OCI-LY3 (cell line): ENCODE measurements around the gene ASMTL.

Experiments used
- H2AFZ ChIP-seq: fragments of 200-600, 300-600 bp; shearing (Covaris generic); 2 replicates; pipeline ENCODE4 v1.6.0; 2014; ENCODE audit warnings: antibody characterized with exemption, low read depth, low read length
- H3K27ac ChIP-seq: fragments of 200-600, 300-600 bp; sonication (generic); 2 replicates; pipeline ENCODE4 v1.5.1; 2014; ENCODE audit warnings: mild to moderate bottlenecking, low read length, moderate library complexity, mixed read lengths
- H3K27me3 ChIP-seq: fragments of 200-600, 300-600 bp; sonication (generic); 2 replicates; pipeline ENCODE4 v1.6.1; 2014; ENCODE audit warnings: low read depth, low read length, mixed read lengths
- H3K36me3 ChIP-seq: fragments of 200-600, 300-600 bp; sonication (generic); replicated peaks from 2 replicates; pipeline ENCODE3; 2014; ENCODE audit warnings: low read depth, low read length, mixed read lengths
- H3K4me1 ChIP-seq: fragments of 300-600, 200-600 bp; sonication (generic); 2 replicates; pipeline ENCODE4 v1.6.1; 2014; ENCODE audit warnings: low read length, mixed read lengths
- H3K4me2 ChIP-seq: fragments of 200-600, 300-600 bp; sonication (generic); 2 replicates; pipeline ENCODE4 v1.6.1; 2014; ENCODE audit warnings: low read length, mixed read lengths
- H3K4me3 ChIP-seq: fragments of 300-600, 200-600 bp; sonication (generic); 2 replicates; pipeline ENCODE4 v1.5.1; 2014; ENCODE audit warnings: antibody characterized with exemption, mild to moderate bottlenecking, low read length, moderate library complexity
- H3K79me2 ChIP-seq: fragments of 300-600, 200-600 bp; shearing (Covaris generic); 2 replicates; pipeline ENCODE4 v1.6.1; 2014; ENCODE audit warnings: mild to moderate bottlenecking, low read length, mixed read lengths
- H3K9ac ChIP-seq: fragments of 300-600, 200-600 bp; shearing (Covaris generic); 2 replicates; pipeline ENCODE4 v1.6.0; 2014; ENCODE audit warnings: mild to moderate bottlenecking, low read length, moderate library complexity
- H3K9me3 ChIP-seq: fragments of 200-600, 300-600 bp; shearing (Covaris generic); 2 replicates; pipeline ENCODE4 v1.6.1; 2014; ENCODE audit warnings: low read length, mixed read lengths; ENCODE audit not compliant: insufficient read depth
- H4K20me1 ChIP-seq: fragments of 200-600, 300-600 bp; sonication (generic); 2 replicates; pipeline ENCODE4 v1.6.1; 2016; ENCODE audit warnings: low read length, mixed read lengths; ENCODE audit not compliant: insufficient read depth
- EZH2phosphoT487 ChIP-seq: fragments of 200-600 bp; shearing (Covaris generic); IDR thresholded peaks from 2 replicates; pipeline ENCODE4 v1.6.1; 2018; ENCODE audit warnings: antibody characterized with exemption, mixed run types, low read depth
- TF ChIP-seq, protein P1 (sequence below): fragments of 200-600, 300-600 bp; sonication (generic); IDR thresholded peaks from 2 replicates; pipeline ENCODE4 v1.5.1; 2014; ENCODE audit warnings: antibody characterized with exemption, low read length, low read depth

Gene ASMTL

DNA sequence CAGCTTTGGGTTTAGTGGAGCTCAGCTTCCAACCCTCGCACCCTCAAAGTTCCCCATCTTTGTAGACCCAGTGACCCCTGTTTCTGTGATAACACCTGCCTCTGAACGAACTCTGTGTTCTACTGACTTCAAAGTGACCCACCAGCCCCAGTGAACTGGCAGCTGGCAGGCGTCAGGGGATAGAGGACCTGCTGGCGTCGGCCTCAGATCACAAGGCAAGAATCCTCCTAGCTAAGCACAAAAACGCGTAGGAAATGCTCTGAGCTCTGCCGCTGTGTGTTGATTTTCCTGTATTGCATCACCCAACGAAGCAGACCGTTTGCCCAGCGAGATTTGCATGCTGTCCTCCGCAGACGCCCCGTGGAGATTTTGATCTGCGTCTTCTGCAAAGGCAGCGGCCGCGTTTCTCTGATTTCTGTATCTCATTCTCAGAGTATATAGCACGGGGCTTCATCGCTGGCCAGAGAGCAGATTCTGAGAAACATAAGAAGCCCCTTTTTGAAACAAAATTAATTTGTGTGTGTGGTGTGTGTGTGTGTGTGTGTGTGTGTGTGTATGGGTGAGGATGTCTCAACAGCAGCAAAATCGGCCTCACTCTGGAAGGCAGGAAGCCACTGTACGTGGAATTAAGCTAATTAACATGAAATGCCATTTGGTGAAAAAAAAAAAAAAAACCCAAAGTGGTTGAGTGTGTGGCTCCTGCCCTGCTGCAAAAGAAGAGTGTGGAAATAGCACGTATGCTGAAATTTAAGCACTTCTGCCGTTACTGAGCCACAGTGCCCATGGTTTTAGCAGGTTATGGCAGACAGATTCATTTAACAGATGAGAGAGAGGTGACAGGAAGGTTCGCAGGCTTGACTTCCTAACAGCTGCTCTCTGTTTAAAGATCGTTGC is 29.2 kb upstream of the ASMTL start:
- H3K4me2 ChIP-seq, result peak overlapping the region; percentile 63
- peak overlapping the region; percentile 33 for H3K4me3 ChIP-seq
- H4K20me1 ChIP-seq, result peaks cover 17% of the 10 kb centered on the region; the same call in 1 of the 2 replicates
- H3K79me2 ChIP-seq, result peaks cover 28% of the 10 kb centered on the region
- H2AFZ ChIP-seq, result no peak overlapping the region
- H3K27ac ChIP-seq, result peak overlapping the region; percentile 97
- peaks cover 12% of the 10 kb centered on the region for H3K9me3 ChIP-seq
- no peak for TF ChIP-seq EZH2phosphoT487
- TF ChIP-seq, protein P1, sequence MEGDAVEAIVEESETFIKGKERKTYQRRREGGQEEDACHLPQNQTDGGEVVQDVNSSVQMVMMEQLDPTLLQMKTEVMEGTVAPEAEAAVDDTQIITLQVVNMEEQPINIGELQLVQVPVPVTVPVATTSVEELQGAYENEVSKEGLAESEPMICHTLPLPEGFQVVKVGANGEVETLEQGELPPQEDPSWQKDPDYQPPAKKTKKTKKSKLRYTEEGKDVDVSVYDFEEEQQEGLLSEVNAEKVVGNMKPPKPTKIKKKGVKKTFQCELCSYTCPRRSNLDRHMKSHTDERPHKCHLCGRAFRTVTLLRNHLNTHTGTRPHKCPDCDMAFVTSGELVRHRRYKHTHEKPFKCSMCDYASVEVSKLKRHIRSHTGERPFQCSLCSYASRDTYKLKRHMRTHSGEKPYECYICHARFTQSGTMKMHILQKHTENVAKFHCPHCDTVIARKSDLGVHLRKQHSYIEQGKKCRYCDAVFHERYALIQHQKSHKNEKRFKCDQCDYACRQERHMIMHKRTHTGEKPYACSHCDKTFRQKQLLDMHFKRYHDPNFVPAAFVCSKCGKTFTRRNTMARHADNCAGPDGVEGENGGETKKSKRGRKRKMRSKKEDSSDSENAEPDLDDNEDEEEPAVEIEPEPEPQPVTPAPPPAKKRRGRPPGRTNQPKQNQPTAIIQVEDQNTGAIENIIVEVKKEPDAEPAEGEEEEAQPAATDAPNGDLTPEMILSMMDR, result no peak
- peak overlapping the region; percentile 78 for H3K9ac ChIP-seq
- H3K36me3 ChIP-seq, result peaks cover 47% of the 10 kb centered on the region
- H3K27me3 ChIP-seq, result peaks cover 5% of the 10 kb centered on the region; the same call in 1 of the 2 replicates
- peaks cover 77% of the 10 kb centered on the region for H3K4me1 ChIP-seq

DNA sequence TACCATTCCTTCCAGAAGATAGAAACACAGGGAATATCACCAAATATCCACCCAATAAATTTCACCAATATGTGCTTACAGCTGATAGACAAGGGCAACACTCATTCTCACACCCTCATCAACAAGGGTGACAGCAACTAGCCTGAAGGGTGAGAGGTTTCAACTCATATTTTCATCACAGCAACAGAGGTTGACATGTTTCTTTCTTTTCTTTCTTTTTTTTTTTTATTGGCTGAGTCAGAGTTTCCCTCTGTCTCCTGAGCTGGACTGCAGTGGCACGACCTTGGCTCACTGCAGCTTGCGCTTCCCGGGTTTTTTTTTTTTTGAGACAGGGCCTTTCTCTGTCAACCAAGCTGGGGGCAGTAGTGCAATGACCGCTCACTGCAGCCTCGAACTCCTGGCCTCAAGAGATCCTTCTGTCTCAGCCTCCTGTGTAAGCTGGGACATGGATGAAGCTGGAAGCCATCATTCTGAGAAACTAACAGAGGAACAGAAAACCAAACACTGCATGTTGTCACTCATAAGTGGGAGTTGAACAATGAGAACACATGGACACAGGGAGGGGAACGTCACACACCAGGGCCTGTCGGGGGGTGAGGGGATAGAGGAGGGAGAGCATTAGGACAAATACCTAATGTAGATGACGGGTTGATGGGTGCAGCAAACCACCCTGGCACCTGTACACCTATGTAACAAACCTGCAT is 27.5 kb upstream of the ASMTL start:
- peaks cover 70% of the 10 kb centered on the region for H3K4me1 ChIP-seq

DNA sequence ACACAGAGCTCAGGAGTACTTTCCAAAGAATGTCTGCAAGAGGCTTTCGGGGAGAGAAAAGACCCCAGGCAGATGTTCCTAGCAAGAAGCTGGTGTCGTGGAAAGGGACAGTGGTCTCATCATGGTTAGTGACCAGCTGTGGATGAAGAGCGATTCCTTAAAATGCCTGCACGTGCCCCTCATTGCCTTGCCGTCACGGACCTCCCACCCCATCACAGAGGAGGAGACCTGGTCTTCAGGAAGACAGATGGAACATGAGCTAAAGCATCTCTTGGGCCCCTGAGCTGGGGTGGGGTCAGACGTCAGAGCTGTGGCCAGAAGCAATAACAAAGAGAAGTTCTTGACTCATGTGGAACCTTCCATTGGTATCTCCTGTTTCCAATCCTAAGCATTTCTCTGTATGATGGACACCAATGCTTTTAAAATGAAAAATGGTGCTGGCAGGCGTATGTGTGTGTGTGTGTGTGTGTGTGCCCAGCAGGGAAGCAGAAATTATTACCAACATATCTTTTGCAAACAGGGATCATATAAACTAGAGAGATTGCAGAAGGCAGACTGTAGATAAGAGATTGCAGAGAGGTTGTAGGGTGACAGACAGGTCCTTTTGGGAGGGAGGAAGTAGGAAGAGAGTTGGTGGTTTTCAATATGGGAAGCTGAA is 25.2 kb upstream of the ASMTL start:
- Histone ChIP-seq H3K27ac (no peak overlapping the region), H3K4me1 (peaks cover 47% of the 10 kb centered on the region), H3K79me2 (peaks cover 17% of the 10 kb centered on the region; the same call in 1 of the 2 replicates), H4K20me1 (peaks cover 15% of the 10 kb centered on the region; the same call in 1 of the 2 replicates), H3K27me3 (no peaks in the 10 kb centered on the region), H2AFZ (no peak overlapping the region), H3K9me3 (peaks cover 7% of the 10 kb centered on the region; the same call in 1 of the 2 replicates), H3K4me3 (no peak overlapping the region), H3K9ac (no peak overlapping the region), H3K4me2 (no peak overlapping the region), H3K36me3 (peaks cover 47% of the 10 kb centered on the region)
- TF ChIP-seq, protein P1, result no peak
- TF ChIP-seq EZH2phosphoT487, result no peak

More for the DNA sequence above, 27.5 kb upstream of the ASMTL start:
- Histone ChIP-seq H3K9ac (peak overlapping the region; percentile 29), H3K27ac (peak overlapping the region; percentile 97), H3K9me3 (peaks cover 7% of the 10 kb centered on the region; the same call in 1 of the 2 replicates), H2AFZ (no peak overlapping the region), H3K79me2 (peaks cover 21% of the 10 kb centered on the region; the same call in 1 of the 2 replicates), H4K20me1 (peaks cover 15% of the 10 kb centered on the region; the same call in 1 of the 2 replicates), H3K4me3 (peak overlapping the region; percentile 2; the same call in 1 of the 2 replicates), H3K27me3 (no peaks in the 10 kb centered on the region), H3K36me3 (peaks cover 46% of the 10 kb centered on the region), H3K4me2 (peak overlapping the region; percentile 63)
- TF ChIP-seq, protein P1, result no peak
- TF ChIP-seq EZH2phosphoT487, result no peak
